Stimulated activated CD8-positive, alpha-beta memory T cell treated with anti-CD3 and anti-CD28 coated beads, Interleukin-15, amount 100 ng/mL, for 4 hours (primary cell): Measurements from ENCODE around the gene LDLRAD3.

ENCODE experiments used
- DNase-seq, 2 donors: peaks; one replicate each; pipeline ENCODE4 v3.0.0-alpha.2; 2020; ENCODE audit warnings: low read depth in 2 of 2

The LDLRAD3 gene

DNA sequence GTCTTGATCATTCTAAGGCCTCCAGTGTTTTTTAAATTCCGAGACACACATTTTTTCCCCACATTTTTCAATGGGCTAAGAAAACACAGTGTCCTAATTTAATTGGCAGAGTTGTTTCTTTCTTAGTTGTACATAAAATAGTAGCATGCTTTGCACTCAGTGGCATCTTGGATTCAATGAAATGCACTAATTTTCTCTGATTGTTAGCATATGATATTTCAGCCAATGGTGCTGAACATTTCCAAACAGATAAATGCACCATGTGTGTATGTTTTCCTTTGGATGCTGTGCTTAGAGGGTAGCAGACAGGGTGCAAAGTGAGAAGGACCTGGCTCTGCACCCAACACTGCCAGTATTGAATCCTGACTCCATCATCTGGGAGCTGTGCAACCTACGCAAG lies 103.5 kb downstream of the LDLRAD3 start:
- no peak for DNase-seq

DNA sequence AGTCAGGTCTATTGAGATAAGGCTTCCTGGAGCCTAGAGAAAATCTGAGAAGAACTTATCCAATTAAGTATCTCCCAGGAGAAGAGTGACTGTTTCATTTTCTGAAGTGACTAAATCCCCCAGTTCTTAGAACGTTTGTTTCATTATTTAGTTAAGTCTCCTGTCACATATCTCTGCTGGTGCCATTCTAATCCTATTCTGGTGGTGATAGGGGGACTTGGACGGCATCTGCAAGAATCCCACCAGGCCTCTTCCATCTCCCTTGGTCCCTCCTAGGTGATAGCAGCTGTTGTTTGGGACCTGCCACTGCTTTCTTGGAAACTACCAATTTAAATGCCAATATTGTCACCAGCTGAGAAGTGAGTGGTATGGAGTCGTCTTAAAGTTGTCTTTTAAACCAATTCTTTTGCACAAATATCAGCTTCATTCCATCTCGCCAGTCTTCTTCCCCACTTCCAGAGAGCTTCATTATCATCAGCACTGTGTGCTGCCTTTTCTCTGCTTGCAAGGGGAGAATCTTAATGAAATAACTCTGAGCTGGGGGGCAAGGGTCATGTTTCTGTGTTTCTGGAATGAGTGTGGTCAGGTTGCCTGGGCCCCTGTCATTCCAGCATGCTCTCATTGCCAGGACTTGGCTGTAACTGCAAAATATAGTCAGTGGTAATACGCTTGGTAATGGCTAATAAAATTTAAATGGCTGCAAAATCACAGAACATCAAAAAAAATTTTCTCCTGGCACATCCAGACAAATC lies 104.8 kb downstream of the LDLRAD3 start:
- DNase-seq = no peak

DNA sequence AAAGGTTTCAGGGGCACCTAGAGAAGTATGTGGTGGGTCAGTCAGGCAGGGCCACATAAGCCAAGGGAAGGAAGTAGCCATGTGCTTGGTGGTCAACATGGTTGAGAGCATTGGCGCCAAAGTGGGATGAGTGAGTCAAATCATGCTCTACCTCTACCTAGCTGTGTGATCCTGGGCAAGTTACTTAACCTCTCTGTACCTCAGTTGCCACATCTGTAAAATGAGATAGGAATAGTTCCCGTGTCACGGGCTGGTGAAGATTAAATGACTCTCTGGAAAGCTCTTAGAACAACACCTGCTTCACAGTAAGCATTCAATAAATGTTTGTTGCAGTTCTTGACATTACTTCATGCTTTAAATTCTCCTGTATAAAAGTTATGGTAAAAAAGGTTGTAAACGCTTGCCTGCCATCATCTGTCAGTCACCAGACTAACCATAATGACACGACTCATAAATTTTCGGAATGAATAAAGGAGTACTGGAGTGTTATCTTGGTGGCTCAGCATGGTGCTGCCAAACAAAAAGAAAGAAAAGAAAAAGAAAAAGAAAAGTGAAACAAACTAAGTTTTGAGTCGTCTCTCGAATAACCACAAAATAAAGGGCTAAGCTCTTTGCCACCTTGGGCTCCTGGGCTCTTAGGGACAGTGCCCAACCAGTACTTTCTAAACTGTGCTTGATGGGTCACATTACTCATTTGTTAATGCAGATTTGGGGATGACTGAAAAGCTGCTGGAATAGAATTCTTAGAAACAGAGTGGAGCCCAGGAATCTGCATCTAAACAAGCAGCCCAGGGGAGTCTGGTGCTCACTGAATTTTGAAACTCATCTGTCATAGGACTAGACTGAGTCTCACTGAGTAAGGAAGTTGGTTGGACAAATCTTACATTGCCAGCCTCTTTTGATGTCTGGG lies 107.6 kb downstream of the LDLRAD3 start:
- no peak for DNase-seq

DNA sequence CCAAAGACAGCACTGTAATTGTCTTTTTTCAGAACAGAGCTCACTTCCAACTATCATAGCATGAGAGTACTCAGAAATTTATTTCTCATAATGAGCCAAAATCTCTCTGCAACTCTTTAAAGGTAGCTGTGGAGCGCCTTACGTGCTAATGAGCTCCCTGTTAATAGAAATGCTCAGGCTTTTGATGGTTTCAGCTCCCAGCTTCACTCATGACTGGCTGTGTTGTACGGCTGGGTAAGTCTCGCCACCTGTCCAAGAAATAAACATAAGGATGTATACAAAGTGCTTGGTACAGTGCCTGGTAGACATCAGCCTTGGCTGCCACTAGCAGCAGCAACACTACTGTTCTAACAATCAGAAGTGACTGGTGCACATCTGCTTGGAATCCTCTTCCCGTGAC lies 109.4 kb downstream of the LDLRAD3 start:
- no peak for DNase-seq

DNA sequence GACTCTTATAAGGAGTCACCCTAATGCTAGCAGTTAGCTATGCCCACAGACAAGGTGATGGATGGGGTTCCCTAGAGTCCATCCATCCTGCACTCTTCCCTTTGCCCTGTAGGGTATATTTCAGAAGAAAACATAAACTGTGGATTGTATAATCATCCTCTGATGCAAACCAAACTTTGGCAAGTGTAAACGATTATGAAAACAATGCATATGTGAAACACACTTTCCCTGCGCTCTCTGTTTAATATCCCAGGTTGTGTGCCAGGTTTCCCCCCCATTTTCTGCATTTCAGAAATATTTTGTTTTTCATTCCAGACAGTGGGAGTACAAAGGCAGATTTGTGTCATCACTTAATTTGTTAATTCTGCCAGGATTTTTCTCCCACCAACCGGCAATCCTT lies 110.0 kb downstream of the LDLRAD3 start:
- no peak for DNase-seq

DNA sequence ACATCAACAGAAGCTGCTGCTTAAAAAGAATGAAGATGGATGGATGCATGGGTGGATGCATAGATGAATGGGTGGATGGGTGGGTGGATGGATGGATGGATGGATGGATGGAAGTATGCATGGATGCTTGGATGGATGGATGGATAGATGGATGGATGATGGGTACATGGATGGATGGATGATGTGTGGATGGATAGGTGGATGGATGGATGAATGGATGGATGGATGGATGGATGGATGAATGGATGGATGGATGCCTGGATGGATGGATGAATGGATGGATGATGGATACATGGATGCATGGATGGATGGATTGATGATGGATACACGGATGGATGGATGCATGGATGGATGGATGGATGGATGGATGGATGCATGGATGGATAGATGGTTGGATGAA lies 110.8 kb downstream of the LDLRAD3 start:
- no peak for DNase-seq

DNA sequence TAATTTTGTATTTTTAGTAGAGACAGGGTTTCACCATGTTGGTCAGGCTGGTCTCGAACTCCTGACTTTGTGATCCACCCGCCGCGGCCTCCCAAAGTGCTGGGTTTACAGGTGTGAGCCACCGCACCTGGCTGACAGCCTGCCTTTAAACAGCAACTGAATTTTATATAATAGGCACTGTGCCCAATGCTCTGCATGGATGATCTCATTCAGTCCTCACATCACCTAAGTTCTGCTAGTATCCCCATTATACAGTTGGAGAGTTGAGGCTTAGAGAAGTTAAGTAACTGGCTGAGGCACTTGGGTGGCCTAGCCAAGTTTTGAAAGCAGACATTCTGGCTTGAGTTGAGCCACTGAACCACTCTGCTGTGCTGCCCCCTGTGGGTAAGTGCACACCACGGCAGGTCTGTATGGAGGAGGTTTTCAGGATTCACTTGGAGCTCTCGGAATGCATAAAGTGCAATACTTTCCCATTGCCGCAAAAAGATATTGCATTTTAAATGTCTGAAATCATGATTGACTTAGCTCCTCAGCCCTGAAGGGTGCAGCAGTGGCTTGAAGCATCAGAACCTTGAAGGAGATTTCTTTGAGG lies 112.4 kb downstream of the LDLRAD3 start:
- no peak for DNase-seq

DNA sequence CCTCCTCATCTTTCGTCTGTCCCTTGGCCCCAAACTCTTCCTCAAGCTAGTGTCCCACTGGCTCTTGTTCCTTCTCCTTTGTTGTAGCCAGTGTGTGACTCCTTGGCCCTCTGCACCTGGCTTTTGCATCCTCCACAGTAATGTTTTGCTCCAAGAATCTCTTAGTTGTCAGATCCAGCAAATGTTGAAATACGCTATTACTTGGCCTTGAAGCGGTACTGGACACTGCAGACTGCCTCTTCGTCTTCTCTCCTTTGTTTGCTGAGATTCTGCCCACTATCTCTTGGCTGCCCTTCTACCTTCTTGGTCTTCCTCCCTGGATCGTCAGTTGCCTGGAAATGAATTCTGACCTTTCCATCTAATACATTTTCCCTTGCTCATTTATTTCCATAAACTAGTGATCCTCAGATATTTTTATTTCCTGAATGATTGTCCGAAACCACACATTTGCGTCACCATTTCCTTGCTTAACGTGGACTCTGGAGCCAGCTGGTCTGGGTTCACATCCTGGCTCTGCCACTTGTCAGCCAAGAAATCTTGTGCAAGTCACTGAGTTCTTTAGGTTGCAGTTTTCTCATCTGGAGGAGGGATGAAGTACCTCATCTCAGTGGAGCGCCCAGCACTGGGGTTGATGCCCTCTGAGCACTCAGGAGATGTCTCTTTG lies 113.6 kb downstream of the LDLRAD3 start:
- no peak for DNase-seq

DNA sequence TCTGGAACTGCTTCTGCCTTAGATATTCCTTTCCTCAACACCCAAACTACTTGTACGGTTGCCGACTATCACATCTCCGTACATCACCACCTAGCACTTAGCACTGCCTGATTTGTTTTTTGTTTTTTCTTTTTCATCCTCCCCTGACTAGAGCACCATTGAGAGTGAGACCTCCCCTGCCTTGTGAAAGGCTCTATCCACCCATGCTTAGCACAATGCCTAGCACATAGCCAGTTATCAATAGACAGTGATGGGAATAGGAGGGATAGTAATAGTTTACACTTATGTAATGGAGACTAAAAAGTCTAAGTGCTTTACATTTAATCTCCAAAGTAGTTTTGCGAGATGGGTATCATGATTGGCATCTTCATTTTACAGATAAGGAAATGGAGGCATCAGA lies 115.8 kb downstream of the LDLRAD3 start:
- DNase-seq = no peak

DNA sequence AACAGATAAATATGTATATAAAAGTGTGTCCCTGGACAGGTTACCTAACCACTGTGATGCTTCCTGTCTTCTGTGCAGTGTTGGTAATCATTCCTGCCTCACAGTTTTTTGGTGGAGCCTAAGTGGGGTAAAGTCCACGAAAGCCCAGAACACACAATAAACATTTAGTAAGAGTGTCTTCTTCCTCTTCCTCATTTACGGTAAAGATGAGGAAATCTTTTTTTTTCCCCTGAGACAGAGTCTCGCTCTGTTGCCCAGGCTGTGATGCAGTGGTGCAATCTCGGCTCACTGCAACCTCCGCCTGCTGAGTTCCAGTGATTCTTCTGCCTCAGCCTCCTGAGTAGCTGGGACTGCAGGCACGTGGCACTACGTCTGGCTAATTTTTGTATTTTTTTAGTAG lies 117.1 kb downstream of the LDLRAD3 start:
- DNase-seq = no peak

DNA sequence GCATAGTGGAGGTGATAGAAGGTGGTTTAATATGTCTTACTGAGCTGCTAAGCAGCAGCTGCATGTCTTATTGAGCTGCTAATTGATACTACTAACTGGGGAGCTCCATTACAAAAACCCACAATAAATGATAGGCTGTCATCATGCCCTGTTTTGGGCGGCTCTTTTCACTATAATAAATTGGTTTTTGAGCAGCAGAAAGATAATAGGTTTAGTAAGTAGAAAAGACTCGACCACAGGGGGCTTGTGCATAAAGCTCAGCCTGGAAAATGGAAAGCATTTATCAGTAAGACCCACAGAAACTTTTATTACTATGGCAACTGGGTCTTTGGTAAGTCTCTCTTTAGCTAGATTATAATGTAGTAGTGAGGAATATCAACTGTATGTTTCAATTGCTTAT lies 117.6 kb downstream of the LDLRAD3 start:
- DNase-seq = no peak

DNA sequence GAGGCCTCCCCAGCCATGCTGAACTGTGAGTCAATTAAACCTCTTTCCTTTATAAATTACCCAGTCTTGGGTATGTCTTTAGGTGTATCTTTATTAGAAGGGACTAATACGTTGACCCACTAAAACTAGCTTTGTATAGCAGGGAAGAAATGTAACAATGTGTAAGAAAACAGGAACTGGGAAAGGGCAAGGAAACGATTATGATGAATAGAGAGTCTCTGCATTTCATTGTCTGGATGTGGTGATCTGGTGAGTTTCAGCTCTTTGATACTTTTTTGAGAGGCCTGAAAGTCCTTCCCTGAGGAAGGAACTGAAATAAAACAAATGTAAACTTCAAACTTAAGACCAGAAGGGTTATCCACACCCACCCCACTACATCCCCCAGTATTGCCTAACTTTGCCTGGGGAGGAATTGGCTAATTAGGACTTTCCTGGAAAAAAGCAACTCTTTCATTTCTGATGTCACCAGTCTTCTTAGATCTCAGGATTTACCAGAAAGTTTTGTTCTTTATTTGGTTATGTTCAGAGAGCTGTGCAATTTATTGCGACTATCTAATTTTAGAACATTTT lies 119.0 kb downstream of the LDLRAD3 start:
- no peak for DNase-seq

DNA sequence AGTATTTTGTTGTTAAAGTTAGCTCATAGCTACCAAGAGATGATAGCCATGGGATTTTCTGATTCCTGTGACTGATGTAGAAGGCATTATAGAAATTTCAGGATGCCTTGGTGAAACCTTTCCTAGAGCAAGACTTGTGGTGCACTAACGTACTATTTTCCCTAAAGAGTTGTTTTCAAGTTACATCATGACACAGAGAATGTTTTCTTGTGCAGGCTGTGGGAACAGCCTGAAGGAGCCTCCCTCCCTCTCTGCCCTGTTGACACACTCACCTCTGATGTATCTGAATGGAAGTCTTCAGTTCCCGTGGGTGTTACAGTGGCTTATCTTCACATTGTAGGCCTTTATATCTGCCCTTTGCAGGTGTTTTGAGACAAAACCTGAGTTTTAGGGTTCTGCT lies 121.6 kb downstream of the LDLRAD3 start:
- no peak for DNase-seq

DNA sequence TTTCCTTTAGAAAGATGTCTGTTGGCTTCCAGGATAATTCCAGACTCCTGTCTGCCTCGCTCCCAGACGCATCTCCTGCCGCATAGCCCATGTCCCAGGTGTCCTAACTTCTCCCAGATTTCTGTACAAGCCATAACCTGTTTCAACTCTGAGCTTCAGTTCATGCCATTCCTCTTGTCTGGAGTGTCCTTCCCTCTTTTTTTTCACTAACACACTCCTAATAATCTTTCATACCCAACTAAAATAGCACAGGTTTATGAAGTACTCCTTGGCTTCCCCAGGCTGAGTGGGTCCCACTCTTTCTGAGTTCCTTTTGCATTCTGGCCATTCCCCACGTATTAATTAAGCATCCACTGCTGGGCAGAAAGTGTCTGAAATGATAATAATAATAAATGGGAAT lies 123.0 kb downstream of the LDLRAD3 start:
- DNase-seq = no peak

DNA sequence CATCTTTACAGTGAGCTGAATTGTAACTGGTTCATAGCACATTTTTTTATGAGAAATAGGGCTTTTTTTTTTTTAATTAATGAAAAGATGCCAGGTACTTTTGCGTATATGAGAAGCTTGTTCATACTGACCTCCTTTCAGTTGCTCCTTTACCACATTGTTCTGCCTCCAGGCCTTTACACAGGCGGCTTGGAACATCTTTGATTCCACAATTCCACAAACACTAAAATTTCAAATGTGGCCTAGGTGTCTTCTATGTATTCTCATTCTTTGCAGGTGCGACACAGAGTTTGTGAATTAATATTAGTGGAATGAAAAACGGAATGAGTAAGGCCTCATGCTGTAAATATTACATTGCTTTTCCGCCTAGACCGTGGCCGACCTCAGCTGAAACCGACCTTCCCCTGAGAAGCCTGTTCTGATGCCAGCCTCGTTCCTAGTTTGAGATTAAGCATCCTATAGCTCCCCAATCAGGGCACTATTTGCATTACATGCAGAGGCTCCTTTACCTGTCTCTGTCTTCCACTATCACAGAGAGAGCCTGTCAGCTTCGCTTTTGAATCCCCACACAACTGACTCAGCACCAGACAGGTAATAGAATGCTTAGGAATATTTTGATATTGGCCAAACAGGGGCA lies 125.8 kb downstream of the LDLRAD3 start:
- DNase-seq = no peak

DNA sequence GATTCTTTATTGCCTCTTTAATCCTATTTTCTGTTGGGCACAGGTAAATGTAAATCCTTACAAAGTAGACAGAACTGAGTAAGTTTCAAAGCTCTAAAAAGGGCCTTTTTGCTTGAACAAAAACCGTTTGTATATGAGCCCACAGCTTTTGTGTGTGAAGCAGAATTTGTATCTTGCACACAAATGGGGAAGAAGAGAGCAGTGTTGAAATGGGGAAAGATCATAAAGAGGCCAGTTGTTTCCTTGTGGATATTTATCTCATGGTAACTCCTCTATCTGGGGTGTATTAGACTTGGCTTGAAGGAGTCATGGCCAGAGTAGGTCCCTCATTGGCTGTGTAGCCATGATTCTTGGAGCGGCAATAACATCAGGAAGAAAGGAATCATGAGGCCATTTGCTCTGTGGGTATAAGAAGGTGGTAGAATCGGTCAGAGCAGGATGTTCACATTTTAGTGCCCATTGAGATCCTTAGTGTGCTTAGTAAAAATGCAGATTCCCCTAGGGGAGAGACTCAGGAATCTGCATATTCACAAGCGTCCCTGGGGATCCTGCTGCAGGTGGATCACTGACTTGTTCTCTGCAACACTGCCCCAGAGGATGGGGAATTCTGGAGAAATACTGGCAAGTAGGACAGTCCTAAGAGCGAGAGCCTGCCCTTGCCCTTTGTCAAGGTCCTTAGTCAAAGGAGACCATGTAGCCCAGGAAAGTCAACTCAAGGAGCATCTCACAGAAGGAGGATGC lies 126.5 kb downstream of the LDLRAD3 start:
- DNase-seq = no peak

DNA sequence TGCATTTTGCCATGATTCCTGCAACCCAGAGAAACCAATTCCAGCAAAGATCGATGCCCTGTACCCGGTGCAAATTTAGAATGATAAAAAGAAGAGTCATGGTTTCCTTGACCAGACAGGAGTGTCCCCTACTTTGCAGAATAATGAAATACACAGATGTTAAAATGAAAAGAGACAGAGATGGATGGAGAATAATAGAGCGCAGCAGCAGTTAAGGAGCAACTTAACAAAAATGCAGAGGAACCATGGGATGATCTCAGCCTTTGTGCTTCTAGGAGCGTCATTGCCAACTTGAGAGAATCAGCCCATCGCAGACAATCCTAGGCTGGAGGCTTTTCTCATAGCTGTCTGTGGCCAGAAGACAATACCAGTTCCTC lies 127.1 kb downstream of the LDLRAD3 start:
- no peak for DNase-seq

DNA sequence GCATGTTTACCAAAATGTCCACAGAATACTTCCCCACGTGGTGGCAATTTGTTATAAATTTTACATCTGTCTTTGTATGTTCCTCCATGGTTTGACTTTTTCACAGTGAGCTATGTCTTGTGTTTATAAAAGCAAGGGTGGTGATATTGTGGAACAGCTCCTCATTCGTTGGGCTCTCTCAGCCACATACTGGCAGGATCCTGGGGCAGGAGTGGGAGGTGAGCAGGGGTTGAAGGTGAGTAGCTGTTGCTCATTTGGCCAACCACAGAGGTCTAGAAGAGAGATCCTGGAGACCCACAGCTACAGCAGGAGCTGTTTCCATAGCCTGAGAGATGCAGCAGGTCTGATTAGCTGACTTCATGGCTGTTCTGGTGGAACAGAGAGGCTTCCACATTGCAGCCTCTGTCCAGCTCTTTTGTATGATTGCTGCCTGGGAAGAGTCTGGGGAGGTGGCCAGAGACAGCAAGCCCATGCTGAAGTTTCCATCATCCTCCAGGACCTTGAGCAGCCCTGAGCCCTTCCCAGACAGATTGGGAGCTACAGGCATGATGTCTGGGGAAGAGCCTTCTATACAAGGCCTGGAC lies 128.1 kb downstream of the LDLRAD3 start:
- no peak for DNase-seq

DNA sequence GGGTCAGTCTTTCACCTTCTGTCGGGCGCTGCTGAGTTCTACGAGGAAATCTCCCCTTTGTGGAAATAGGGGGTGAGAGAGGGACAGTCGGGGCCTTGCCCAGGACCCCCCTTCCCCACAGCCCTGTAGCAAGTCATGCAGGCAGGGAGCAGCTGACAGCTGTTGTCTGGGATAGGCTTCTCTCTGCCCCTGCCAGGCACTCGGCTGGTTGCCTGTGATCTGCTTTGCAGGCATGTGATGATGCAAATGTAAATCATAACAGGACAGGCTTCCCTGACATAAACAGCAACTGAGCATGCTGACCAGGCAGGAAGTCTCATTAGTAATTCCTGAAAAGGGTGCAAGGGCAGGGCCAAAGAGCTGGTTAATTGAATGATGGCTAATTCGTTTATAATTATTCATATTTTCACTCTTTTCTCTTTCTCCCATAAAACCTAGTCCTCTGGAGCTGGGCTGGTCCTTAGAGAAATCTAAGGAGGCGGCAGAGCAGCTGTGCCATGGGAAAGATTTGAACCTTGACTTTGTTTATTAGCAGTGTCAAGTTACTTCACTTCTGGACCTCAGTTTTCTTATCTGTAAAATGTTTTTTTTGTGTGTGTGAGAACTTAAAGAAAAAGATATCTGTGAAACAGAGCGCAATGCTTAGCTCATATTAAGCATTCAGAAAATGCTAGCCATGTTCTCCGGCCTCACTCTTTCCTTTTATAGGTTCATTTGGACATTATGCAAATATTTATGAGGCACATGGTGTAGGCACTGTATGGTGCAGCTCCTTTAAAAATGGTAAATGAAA lies 129.7 kb downstream of the LDLRAD3 start:
- no peak for DNase-seq
